ENCODE data around the gene EDN3. TPM values are rescaled to one million over a fixed set of nuclear protein-coding genes. Genes with fewer than 3 reads are reported as not detected.

The EDN3 gene
- total and polyA plus RNA-seq, 9 of the 15 experiments (the other 6 are each of a cell fraction or from before 2014, with no cell fraction given), result not detected

DNA sequence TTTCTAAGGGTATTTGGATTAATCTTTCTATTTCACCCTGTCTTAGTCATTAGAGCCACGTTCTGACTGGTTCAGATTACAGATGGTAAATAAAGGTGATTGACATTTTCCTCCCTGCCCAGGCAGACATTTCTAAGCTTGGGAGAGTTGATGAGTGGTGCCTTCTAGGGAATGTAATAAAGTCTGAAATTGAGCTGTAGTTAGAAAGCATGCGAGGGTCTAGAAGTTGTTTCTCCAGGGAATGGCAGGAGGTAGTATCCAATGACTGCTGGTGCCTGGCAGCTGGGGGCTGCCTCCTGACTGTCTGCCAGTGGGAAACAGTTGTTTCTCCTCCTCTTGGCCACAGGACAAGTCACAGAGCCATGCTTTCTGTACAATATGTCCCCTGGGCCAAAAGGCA lies 14.6 kb downstream of the EDN3 start:
- Histone ChIP-seq H3K4me2 (ENCODE audit: insufficient read depth, low read length) (no peak overlapping the region), H3K27ac (ENCODE audit: extremely low read depth, low read depth, low read length) (no peak overlapping the region), H3K4me3 (no peak overlapping the region), H3K9ac (ENCODE audit: insufficient read depth in 1 of 2, low read depth in 2 of 2, low read length in 2 of 2) (no peak overlapping the region), H4K20me1 (replicated peaks; ENCODE audit: control insufficient read depth, insufficient read depth, low read length) (peaks cover 3% of the 10 kb centered on the region; the same call in 1 of the 2 replicates), H3K79me2 (ENCODE audit: control insufficient read depth, insufficient read depth, low read length) (no peaks in the 10 kb centered on the region), H3K27me3 (ENCODE audit: control insufficient read depth in 2 of 2, insufficient read depth in 2 of 2, low read length in 2 of 2) (peaks cover 18 to 26% of the 10 kb centered on the region in 2 experiments; a peak in 4 of 5 replicates), H3K9me1 (ENCODE audit: control insufficient read depth, insufficient read depth, low read length) (peaks cover 2% of the 10 kb centered on the region), H3K9me3 (replicated peaks; ENCODE audit: control insufficient read depth, insufficient read depth, low read depth, low read length) (no peaks in the 10 kb centered on the region), H2AFZ (ENCODE audit: low read depth, low read length) (no peak overlapping the region), H3K4me1 (replicated peaks in 1 of 2; ENCODE audit: control insufficient read depth in 2 of 2, insufficient read depth in 2 of 2, low read length in 2 of 2) (no peaks in the 10 kb centered on the region), H3K36me3 (ENCODE audit: control insufficient read depth, insufficient read depth, low read length) (no peaks in the 10 kb centered on the region)
- intact Hi-C loops (cut with micrococcal nuclease) (no loop called here), in situ Hi-C loops (cut with MboI) (no loop called here)
- ChIA-PET POLR2A (interaction anchor here (1.4 kb wide), 1 partner anchor 7 kb away, joined by 4 read pairs; no protein-coding TSS in a partner anchor), CTCF (ENCODE audit: low intra/inter-chr PET ratio) (no interaction called here)
- TF ChIP-seq ZNF175 (CRISPR knock-in tag; IDR thresholded peaks at IDR 0.05; ENCODE audit: low read depth) (no peak), BHLHE40 (IDR thresholded peaks at IDR 0.05; ENCODE audit: low read length) (no peak), POLR2AphosphoS5 (IDR thresholded peaks at IDR 0.05; ENCODE audit: control insufficient read depth, insufficient read depth, low read depth, low read length) (no peak), MAFF (IDR thresholded peaks at IDR 0.05; ENCODE audit: low read length) (no peak), ZNF444 (CRISPR knock-in tag; IDR thresholded peaks at IDR 0.05) (no peak), RFX7 (CRISPR knock-in tag; IDR thresholded peaks at IDR 0.05) (no peak), RBM14 (IDR thresholded peaks at IDR 0.05; ENCODE audit: borderline replicate concordance, insufficient read depth, low read depth, low read length) (no peak), PTTG1 (tag; IDR thresholded peaks at IDR 0.05; ENCODE audit: low read depth) (no peak), CEBPB (tag; IDR thresholded peaks at IDR 0.05) (no peak), HDGF (IDR thresholded peaks at IDR 0.05) (no peak)
- TF ChIP-seq, protein P1, sequence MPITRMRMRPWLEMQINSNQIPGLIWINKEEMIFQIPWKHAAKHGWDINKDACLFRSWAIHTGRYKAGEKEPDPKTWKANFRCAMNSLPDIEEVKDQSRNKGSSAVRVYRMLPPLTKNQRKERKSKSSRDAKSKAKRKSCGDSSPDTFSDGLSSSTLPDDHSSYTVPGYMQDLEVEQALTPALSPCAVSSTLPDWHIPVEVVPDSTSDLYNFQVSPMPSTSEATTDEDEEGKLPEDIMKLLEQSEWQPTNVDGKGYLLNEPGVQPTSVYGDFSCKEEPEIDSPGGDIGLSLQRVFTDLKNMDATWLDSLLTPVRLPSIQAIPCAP (CRISPR knock-in tag; IDR thresholded peaks at IDR 0.05; ENCODE audit: borderline replicate concordance), result no peak
- 3% methylated on average over 2 of the region's 2 CpGs for WGBS (ENCODE audit: insufficient coverage, low coverage, missing lambda C conversion rate)
- no peak for ATAC-seq
- no peak for DNase-seq (ENCODE audit: extremely low read depth in 1 of 4, low spot score in 3 of 4)
- no peak for FAIRE-seq
- no TSS peak for BruUV-seq (replicated peaks)

Measured in K562 (cell line).